Neuronal stem cell (in vitro differentiated cells): ENCODE measurements around the gene OOSP3.

Experiments used
- DNase-seq: peaks from one replicate; pipeline ENCODE4 v3.0.0-alpha.2; 2013; ENCODE audit warnings: low spot score
- H2AFZ ChIP-seq: one replicate; pipeline ENCODE4 v1.6.1; 2013; ENCODE audit warnings: mild to moderate bottlenecking, low read length, inconsistent platforms
- H2AK5ac ChIP-seq: 2 replicates; pipeline ENCODE4 v1.6.1; 2013; ENCODE audit warnings: low read depth, mild to moderate bottlenecking, inconsistent platforms, low read length, moderate library complexity, mixed read lengths
- H2BK120ac ChIP-seq: 2 replicates; pipeline ENCODE4 v1.6.1; 2013; ENCODE audit warnings: low read depth, mild to moderate bottlenecking, inconsistent platforms, low read length, moderate library complexity, mixed read lengths
- H2BK12ac ChIP-seq: one replicate; pipeline ENCODE4 v1.6.1; 2013; ENCODE audit warnings: low read length, inconsistent platforms
- H2BK15ac ChIP-seq: 2 replicates; pipeline ENCODE4 v1.6.1; 2013; ENCODE audit warnings: mild to moderate bottlenecking, low read length, inconsistent platforms, mixed read lengths
- H2BK5ac ChIP-seq: one replicate; pipeline ENCODE4 v1.6.1; 2013; ENCODE audit warnings: inconsistent platforms, mild to moderate bottlenecking, low read length, moderate library complexity
- H3K14ac ChIP-seq: one replicate; pipeline ENCODE4 v1.6.1; 2013; ENCODE audit warnings: low read length, inconsistent platforms
- H3K18ac ChIP-seq: 2 replicates; pipeline ENCODE4 v1.6.1; 2013; ENCODE audit warnings: low read length, inconsistent platforms
- H3K23ac ChIP-seq: 2 replicates; pipeline ENCODE4 v1.6.1; 2013; ENCODE audit warnings: low read depth, mild to moderate bottlenecking, mixed read lengths, low read length, inconsistent platforms; ENCODE audit not compliant: poor library complexity
- H3K27ac ChIP-seq: replicated peaks from 3 replicates; pipeline ENCODE4 v1.5.1; 2013; ENCODE audit warnings: low read length, inconsistent platforms
- H3K27me3 ChIP-seq, 3 experiments: 2 replicates each; pipeline ENCODE4 v1.6.1; 2013; ENCODE audit warnings: low read length in 3 of 3, mild to moderate bottlenecking in 2 of 3, inconsistent platforms in 1 of 3, low read depth in 1 of 3, mixed read lengths in 1 of 3, moderate library complexity in 1 of 3; ENCODE audit not compliant: control insufficient read depth in 3 of 3, insufficient read depth in 3 of 3
- H3K36me3 ChIP-seq, 2 donors: replicated peaks in 1 of 2; 2 replicates each; pipeline ENCODE4 v1.6.1; 2013; ENCODE audit warnings: low read length in 2 of 2; ENCODE audit not compliant: control insufficient read depth in 2 of 2, insufficient read depth in 2 of 2
- H3K4ac ChIP-seq: 2 replicates; pipeline ENCODE4 v1.6.1; 2013; ENCODE audit warnings: inconsistent platforms, mild to moderate bottlenecking, low read length, moderate library complexity
- H3K4me1 ChIP-seq, 2 donors: 1 replicate in 1 of 2; 2 replicates in 1 of 2; pipeline ENCODE4 v1.6.1; 2013; ENCODE audit warnings: low read length in 2 of 2, low read depth in 1 of 2; ENCODE audit not compliant: control insufficient read depth in 2 of 2, insufficient read depth in 1 of 2
- H3K4me2 ChIP-seq: one replicate; pipeline ENCODE4 v1.6.1; 2013; ENCODE audit warnings: mild to moderate bottlenecking, low read length, inconsistent platforms; ENCODE audit not compliant: insufficient read depth, poor library complexity, severe bottlenecking
- H3K4me3 ChIP-seq, 2 donors: 2 replicates each; pipeline ENCODE4 v1.5.1; 2013; ENCODE audit warnings: low read length in 2 of 2, mild to moderate bottlenecking in 2 of 2, inconsistent platforms in 1 of 2, moderate library complexity in 1 of 2
- H3K79me1 ChIP-seq: one replicate; pipeline ENCODE4 v1.6.1; 2013; ENCODE audit warnings: low read depth, mild to moderate bottlenecking, inconsistent platforms, low read length, moderate library complexity
- H3K9ac ChIP-seq: one replicate; pipeline ENCODE4 v1.6.1; 2013; ENCODE audit warnings: mild to moderate bottlenecking, low read depth, low read length, inconsistent platforms; ENCODE audit not compliant: poor library complexity
- H3K9me3 ChIP-seq, 2 donors: replicated peaks in 1 of 2; 2 replicates each; pipeline versions ENCODE3 to v1.6.1; 2013; ENCODE audit warnings: low read length in 2 of 2, mild to moderate bottlenecking in 2 of 2, inconsistent platforms in 1 of 2, low read depth in 1 of 2, mixed read lengths in 1 of 2, moderate library complexity in 1 of 2; ENCODE audit not compliant: control insufficient read depth in 2 of 2, insufficient read depth in 1 of 2
- H4K8ac ChIP-seq: one replicate; pipeline ENCODE4 v1.6.1; 2013; ENCODE audit warnings: low read depth, mild to moderate bottlenecking, inconsistent platforms, low read length, moderate library complexity
- H4K91ac ChIP-seq: one replicate; pipeline ENCODE4 v1.6.1; 2013; ENCODE audit warnings: low read length, low read depth, mild to moderate bottlenecking, inconsistent platforms; ENCODE audit not compliant: poor library complexity
- WGBS, 2 donors: extraction: QIAGEN DNeasy Blood & Tissue Kit; methylation state at CpG; one replicate each; pipeline ENCODE4 v1.1.7; 2013; ENCODE audit warnings: missing lambda C conversion rate in 2 of 2, mixed read lengths in 1 of 2; ENCODE audit not compliant: insufficient read length in 2 of 2, insufficient replicate concordance in 1 of 2; ENCODE audit errors: extremely low coverage in 2 of 2; 5-methylcytosine and 5-hydroxymethylcytosine counted together

Gene OOSP3

GRCh38 chr11:59918480-59918879 lies 39.9 kb downstream of the OOSP3 start:
- H3K4ac ChIP-seq, result no peak overlapping the region

GRCh38 chr11:59918987-59919589 lies 40.5 kb downstream of the OOSP3 start:
- Histone ChIP-seq H4K91ac (no peak overlapping the region), H2BK5ac (no peak overlapping the region), H3K9me3 (peaks cover 0 to 6% of the 10 kb centered on the region in 2 donors), H3K14ac (no peak overlapping the region), H3K4me1 (no peaks in the 10 kb centered on the region), H2BK120ac (no peak overlapping the region), H3K4ac (no peak overlapping the region), H2BK12ac (no peak overlapping the region), H3K18ac (no peak overlapping the region), H3K36me3 (no peaks in the 10 kb centered on the region), H3K9ac (no peak overlapping the region), H3K4me3 (no peak overlapping the region), H3K23ac (no peak overlapping the region), H3K27me3 (no peaks in the 10 kb centered on the region), H2AFZ (no peak overlapping the region), H3K79me1 (no peaks in the 10 kb centered on the region), H4K8ac (no peak overlapping the region), H3K4me2 (no peak overlapping the region), H2BK15ac (no peak overlapping the region), H2AK5ac (no peak overlapping the region), H3K27ac (no peak overlapping the region)
- WGBS, 2 donors, result no CpG with 5 or more reads among the region's 3 CpGs
- DNase-seq, result peak; percentile 3

More at GRCh38 chr11:59918480-59918879, 39.9 kb downstream of the OOSP3 start:
- no peak overlapping the region for H3K18ac ChIP-seq
- H3K4me2 ChIP-seq, result no peak overlapping the region
- no peak overlapping the region for H3K23ac ChIP-seq
- H2BK5ac ChIP-seq, result no peak overlapping the region
- H3K79me1 ChIP-seq, result no peaks in the 10 kb centered on the region
- H3K9me3 ChIP-seq, result peaks cover 0 to 2% of the 10 kb centered on the region in 2 donors
- no peak overlapping the region for H2BK12ac ChIP-seq
- no peaks in the 10 kb centered on the region for H3K4me1 ChIP-seq
- H2BK120ac ChIP-seq, result no peak overlapping the region
- H3K4me3 ChIP-seq, result no peak overlapping the region
- H2AK5ac ChIP-seq, result no peak overlapping the region
- H3K14ac ChIP-seq, result no peak overlapping the region
- no peak overlapping the region for H2AFZ ChIP-seq
- H4K8ac ChIP-seq, result no peak overlapping the region
- H3K9ac ChIP-seq, result no peak overlapping the region
- H3K27me3 ChIP-seq, result no peaks in the 10 kb centered on the region
- no peak for DNase-seq
- H4K91ac ChIP-seq, result no peak overlapping the region
- H3K27ac ChIP-seq, result no peak overlapping the region
- no peak overlapping the region for H2BK15ac ChIP-seq
- WGBS, 2 donors, result no CpG with 5 or more reads among the region's 2 CpGs
- H3K36me3 ChIP-seq, result no peaks in the 10 kb centered on the region

- Histone ChIP-seq H3K4me1 (no peaks in the 10 kb centered on the region), H3K36me3 (no peaks in the 10 kb centered on the region), H2BK15ac (no peak overlapping the region), H2AFZ (no peak overlapping the region), H2BK5ac (no peak overlapping the region), H3K4me3 (no peak overlapping the region), H4K8ac (no peak overlapping the region), H3K18ac (no peak overlapping the region), H3K4ac (no peak overlapping the region), H3K4me2 (no peak overlapping the region), H3K79me1 (no peaks in the 10 kb centered on the region), H4K91ac (no peak overlapping the region), H3K9me3 (peaks cover 0 to 6% of the 10 kb centered on the region in 2 donors), H3K9ac (no peak overlapping the region), H2BK12ac (no peak overlapping the region), H3K23ac (no peak overlapping the region), H2AK5ac (no peak overlapping the region), H3K14ac (no peak overlapping the region), H3K27ac (no peak overlapping the region), H3K27me3 (no peaks in the 10 kb centered on the region), H2BK120ac (no peak overlapping the region)
- no peak for DNase-seq
- WGBS, 2 donors, result no CpG with 5 or more reads among the region's 6 CpGs
These were observed 45.2 kb downstream of the OOSP3 start for GRCh38 chr11:59923813-59924212.

- Histone ChIP-seq H4K8ac (no peak overlapping the region), H3K4ac (no peak overlapping the region), H2AK5ac (no peak overlapping the region), H2AFZ (no peak overlapping the region), H4K91ac (no peak overlapping the region), H2BK5ac (no peak overlapping the region), H3K27ac (no peak overlapping the region), H3K36me3 (no peaks in the 10 kb centered on the region), H3K4me1 (no peaks in the 10 kb centered on the region), H3K23ac (no peak overlapping the region), H3K18ac (no peak overlapping the region), H2BK120ac (no peak overlapping the region), H3K27me3 (no peaks in the 10 kb centered on the region), H3K14ac (no peak overlapping the region), H3K79me1 (no peaks in the 10 kb centered on the region), H3K9me3 (peaks cover 0 to 7% of the 10 kb centered on the region in 2 donors), H3K9ac (no peak overlapping the region), H3K4me3 (no peak overlapping the region), H2BK15ac (no peak overlapping the region), H3K4me2 (no peak overlapping the region), H2BK12ac (no peak overlapping the region)
- DNase-seq, result no peak
- no CpG with 5 or more reads among the region's 1 CpG for WGBS, 2 donors
These were observed 53.1 kb downstream of the OOSP3 start for GRCh38 chr11:59931688-59932087.
